Common myeloid progenitor, CD34-positive (primary cell): ENCODE results near the gene HOXD10.
A peak's percentile ranks its signal among the peaks of the same experiment; 100 is the strongest.

ENCODE experiments used
- CTCF ChIA-PET: fragments of 350-600 bp; sonication (Branson Sonifier 250); formaldehyde crosslinking; loops from one replicate; lab custom pipeline; 2021; ENCODE audit warnings: antibody characterized with exemption; lab: Charles Lee
- POLR2A ChIA-PET: fragments of 350-600 bp; sonication (Branson Sonifier 250); formaldehyde crosslinking; loops from one replicate; lab custom pipeline; 2021; ENCODE audit warnings: antibody characterized with exemption; lab: Charles Lee
- DNase-seq, 3 donors: peaks; one replicate each; pipeline versions ENCODE4 v3.0.0 to v3.0.0-alpha.2; 2013
- H3K27ac ChIP-seq, 2 experiments: 1 replicate in 1 of 2; 2 replicates in 1 of 2; pipeline ENCODE4 v1.7.0; 2013; ENCODE audit warnings: inconsistent platforms in 2 of 2, low read length in 2 of 2, mild to moderate bottlenecking in 2 of 2, low read depth in 1 of 2, moderate library complexity in 1 of 2; ENCODE audit not compliant: severe bottlenecking in 2 of 2, insufficient read depth in 1 of 2, poor library complexity in 1 of 2
- H3K27me3 ChIP-seq, 5 experiments: replicated peaks in 2 of 5; 1 replicate in 3 of 5; 2 replicates in 2 of 5; pipeline versions ENCODE4 v1.6.1 to v1.7.0; 2013; ENCODE audit warnings: low read length in 4 of 5, mild to moderate bottlenecking in 2 of 5, moderate library complexity in 2 of 5, inconsistent platforms in 1 of 5; ENCODE audit not compliant: insufficient read depth in 5 of 5, control insufficient read depth in 4 of 5
- H3K36me3 ChIP-seq, 4 experiments: 1 replicate in 2 of 4; 2 replicates in 2 of 4; pipeline versions ENCODE4 v1.6.1 to v1.7.0; 2013; ENCODE audit warnings: low read length in 3 of 4, control low read depth in 1 of 4, mild to moderate bottlenecking in 1 of 4; ENCODE audit not compliant: control insufficient read depth in 4 of 4, insufficient read depth in 4 of 4
- H3K4me1 ChIP-seq, 4 experiments: 1 replicate in 3 of 4; 2 replicates in 1 of 4; pipeline versions ENCODE4 v1.6.1 to v1.7.1; 2013; ENCODE audit warnings: low read length in 3 of 4, mild to moderate bottlenecking in 3 of 4, control low read depth in 1 of 4, inconsistent platforms in 1 of 4, moderate library complexity in 1 of 4; ENCODE audit not compliant: control insufficient read depth in 4 of 4, insufficient read depth in 4 of 4; ENCODE audit errors: control extremely low read depth in 1 of 4
- H3K4me3 ChIP-seq, 7 experiments: 1 replicate in 4 of 7; 2 replicates in 3 of 7; pipeline versions ENCODE4 v1.5.1 to v1.7.0; 2013; ENCODE audit warnings: mild to moderate bottlenecking in 7 of 7, low read length in 6 of 7, moderate library complexity in 6 of 7, inconsistent platforms in 2 of 7, low read depth in 2 of 7, control low read depth in 1 of 7; ENCODE audit not compliant: insufficient read depth in 4 of 7, control insufficient read depth in 1 of 7; ENCODE audit errors: extremely low read depth in 1 of 7
- H3K9me3 ChIP-seq, 5 experiments: 1 replicate in 4 of 5; 2 replicates in 1 of 5; pipeline versions ENCODE4 v1.6.1 to v1.7.1; 2013; ENCODE audit warnings: low read length in 4 of 5, mild to moderate bottlenecking in 2 of 5, inconsistent platforms in 1 of 5, low read depth in 1 of 5, moderate library complexity in 1 of 5; ENCODE audit not compliant: control insufficient read depth in 4 of 5, insufficient read depth in 2 of 5; ENCODE audit errors: control extremely low read depth in 1 of 5
- WGBS: methylation state at CpG from one replicate; pipeline ENCODE4 v1.1.5; 2013; ENCODE audit not compliant: insufficient coverage; 5-methylcytosine and 5-hydroxymethylcytosine counted together

The HOXD10 gene

DNA sequence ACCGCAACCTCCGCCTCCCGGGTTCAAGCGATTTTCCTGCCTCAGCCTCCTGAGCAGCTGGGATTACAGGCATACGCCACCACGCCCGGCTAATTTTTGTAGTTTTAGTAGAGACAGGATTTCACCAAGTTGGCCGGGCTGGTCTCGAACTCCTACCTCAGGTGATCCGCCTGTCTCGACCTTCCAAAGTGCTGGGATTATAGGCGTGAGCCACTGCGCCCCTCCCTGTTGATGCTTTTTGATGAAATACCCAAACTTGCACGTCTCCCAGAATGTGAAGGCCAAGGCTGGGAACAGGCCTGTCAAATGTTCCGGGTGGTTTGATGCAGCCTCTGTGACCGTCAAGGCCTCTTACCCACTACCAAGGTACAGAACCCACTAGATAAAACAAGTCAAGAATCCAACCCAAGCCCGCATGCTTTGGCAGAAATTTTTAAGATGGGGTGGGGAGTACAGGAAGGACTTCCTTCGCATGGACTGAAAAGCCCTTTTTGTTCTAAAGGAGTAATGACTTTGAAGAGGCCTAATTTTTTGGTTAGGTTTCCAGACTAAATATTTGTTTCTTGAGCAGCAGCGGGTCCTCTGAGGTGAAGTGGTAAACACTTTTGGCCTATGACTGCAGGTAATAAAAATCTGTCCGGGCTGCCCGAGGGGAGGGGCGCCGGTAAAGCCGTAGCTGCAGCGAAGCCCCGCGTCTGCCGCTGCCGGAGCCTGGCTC is 29.1 kb upstream of the HOXD10 start:
- H3K4me3 ChIP-seq = peak overlapping the region in 2 of 7 experiments; percentile 21 to 61
- peaks cover 25 to 100% (median 78%) of the 10 kb centered on the region in 5 experiments for H3K27me3 ChIP-seq
- H3K4me1 ChIP-seq = peaks cover 0 to 11% (median 6%) of the 10 kb centered on the region in 4 experiments
- H3K36me3 ChIP-seq = no peaks in the 10 kb centered on the region
- H3K9me3 ChIP-seq = no peaks in the 10 kb centered on the region
- 18% methylated on average over 23 of the region's 29 CpGs for WGBS
- DNase-seq = no peak
- no peak overlapping the region for H3K27ac ChIP-seq
- CTCF ChIA-PET = interaction anchor here (0.7 to 2.7 kb wide), 6 partner anchors 9 to 548 kb away, joined by 3 to 13 read pairs (median 4); no protein-coding TSS in a partner anchor
- POLR2A ChIA-PET = no interaction called here

DNA sequence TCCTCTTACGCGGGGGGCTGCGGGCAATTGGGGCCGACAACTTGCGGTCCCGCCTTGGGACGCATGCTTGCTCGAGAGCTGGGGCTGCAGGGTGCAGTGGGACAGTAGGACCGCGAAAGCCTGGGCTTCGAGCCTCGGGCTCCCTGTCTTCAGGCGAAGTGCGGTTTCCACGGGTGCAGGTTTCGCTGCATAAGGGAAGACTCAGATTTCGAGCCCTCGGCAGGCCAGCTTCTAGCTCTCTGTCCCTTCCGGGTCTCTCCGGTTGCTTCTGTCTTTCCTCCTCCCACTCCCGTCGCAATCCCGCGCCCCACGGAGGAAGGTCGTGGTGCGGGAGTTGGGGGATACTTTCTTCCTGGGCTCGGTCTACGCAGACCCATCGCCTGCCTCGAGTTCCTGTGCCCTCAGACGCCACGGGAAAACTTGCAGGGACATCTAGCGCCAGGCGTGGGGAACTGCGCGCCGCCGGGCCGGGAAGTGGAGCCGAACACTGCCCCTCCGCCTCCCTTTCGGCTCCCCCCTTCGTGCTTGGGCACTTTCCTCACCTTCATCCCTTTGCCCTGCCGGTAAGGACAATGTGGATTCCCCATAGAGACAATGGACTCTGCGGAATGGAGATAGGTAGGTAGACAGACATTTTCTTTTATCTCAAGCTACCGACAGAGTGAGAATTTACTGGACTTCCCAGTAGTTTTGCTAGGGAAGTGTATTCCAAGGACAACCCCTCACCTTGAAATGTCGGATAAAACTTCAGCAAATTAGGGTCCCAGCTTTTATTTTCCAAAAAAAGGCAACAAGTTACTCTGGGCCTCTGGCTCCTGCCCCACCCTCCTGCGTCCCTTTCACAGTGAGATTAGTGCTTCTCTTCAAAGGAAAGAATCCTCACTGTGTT is 28.3 kb upstream of the HOXD10 start:
- POLR2A ChIA-PET = no interaction called here
- Histone ChIP-seq H3K27me3 (peaks cover 24 to 99% (median 74%) of the 10 kb centered on the region in 5 experiments), H3K27ac (no peak overlapping the region), H3K36me3 (no peaks in the 10 kb centered on the region), H3K9me3 (peaks cover 0 to 2% (median 0%) of the 10 kb centered on the region in 5 experiments), H3K4me3 (peak overlapping the region in 6 of 7 experiments; percentile 21 to 61 (median 32)), H3K4me1 (peaks cover 0 to 18% (median 9%) of the 10 kb centered on the region in 4 experiments)
- CTCF ChIA-PET = interaction anchor here (0.7 to 2.7 kb wide), 7 partner anchors 8 to 547 kb away, joined by 3 to 13 read pairs (median 5); no protein-coding TSS in a partner anchor
- 3% methylated on average over 31 of the region's 49 CpGs for WGBS
- DNase-seq = peak in 1 of 3 donors; percentile 46

DNA sequence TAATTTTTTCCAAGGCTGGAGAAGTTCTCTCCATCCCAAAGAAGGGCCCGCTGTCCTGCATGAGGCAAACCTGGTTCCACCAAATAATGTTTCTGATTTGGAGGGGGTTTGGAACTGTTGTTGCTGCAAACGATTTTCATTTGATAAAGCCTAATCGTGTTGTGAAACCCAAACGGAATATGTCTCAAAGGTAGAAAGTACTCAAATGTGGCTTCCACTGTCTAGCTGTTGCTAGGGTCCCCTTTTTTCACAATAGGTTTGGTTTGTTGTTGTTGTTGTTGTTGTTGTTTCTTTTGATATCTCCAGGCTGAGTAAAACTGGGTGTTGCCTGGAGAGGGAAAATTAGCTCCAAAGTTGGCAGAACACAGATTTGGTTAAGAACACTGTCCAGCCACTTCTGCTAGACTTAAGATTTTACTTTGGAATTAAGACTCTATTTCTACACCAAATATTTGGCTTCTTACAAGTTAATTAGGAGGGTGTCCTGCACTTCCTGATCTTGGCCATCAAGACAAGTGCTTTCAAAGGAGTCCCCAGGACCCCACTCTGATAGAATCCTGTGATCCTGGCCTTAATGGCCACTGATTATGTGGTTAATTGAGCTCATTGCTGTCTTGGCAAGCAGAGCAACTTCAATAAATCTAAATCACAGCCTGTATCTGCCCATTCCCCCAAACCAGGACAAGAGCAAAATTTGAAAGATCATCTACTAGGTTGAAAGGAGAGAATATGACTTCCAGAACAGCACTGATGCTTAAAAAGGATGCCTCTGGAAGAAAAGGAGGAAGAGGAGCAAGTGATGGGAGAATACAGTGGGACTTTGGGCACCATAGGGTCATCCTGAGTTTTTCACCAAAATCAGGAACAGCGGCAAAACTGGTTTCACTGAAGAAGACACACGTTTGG is 27.4 kb upstream of the HOXD10 start:
- Histone ChIP-seq H3K9me3 (peaks cover 0 to 6% (median 0%) of the 10 kb centered on the region in 5 experiments), H3K27ac (no peak overlapping the region), H3K36me3 (no peaks in the 10 kb centered on the region), H3K27me3 (peaks cover 32 to 99% (median 73%) of the 10 kb centered on the region in 5 experiments), H3K4me3 (no peak overlapping the region), H3K4me1 (peaks cover 0 to 19% (median 9%) of the 10 kb centered on the region in 4 experiments)
- no peak for DNase-seq
- 0% methylated on average over 5 of the region's 6 CpGs for WGBS
- ChIA-PET CTCF (interaction anchor here (1.4 to 2.7 kb wide), 6 partner anchors 7 to 42 kb away, joined by 3 to 13 read pairs (median 5); no protein-coding TSS in a partner anchor), POLR2A (no interaction called here)

DNA sequence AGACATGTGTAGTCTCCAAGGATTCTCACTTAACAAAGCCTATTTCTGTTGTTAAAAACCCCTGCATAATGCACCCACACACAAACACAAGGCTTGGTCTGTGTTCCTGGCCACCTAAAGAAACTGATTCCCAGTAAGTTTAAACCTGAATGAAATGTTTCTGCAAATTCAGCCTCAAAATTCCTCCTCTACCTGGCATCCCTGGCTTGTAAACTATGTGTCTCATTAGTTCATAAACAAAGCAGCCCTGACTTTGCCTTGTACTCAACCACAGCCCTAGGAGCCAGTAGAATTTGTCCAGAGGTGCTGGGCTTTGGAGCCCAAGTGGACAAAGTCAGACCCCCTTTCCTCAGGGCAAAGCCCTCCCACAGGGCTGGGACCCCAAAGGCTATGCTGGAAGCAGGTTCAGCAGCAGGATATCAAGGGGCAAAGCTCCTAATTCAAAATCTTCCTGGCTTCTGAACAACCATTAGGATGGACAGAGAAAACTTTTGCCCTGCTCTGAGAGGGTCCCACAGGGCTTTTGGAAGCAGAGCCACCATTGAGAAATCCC is 26.7 kb upstream of the HOXD10 start:
- Histone ChIP-seq H3K27me3 (peaks cover 32 to 99% (median 73%) of the 10 kb centered on the region in 5 experiments), H3K27ac (no peak overlapping the region), H3K4me3 (no peak overlapping the region), H3K9me3 (peaks cover 0 to 6% (median 0%) of the 10 kb centered on the region in 5 experiments), H3K4me1 (peaks cover 0 to 19% (median 9%) of the 10 kb centered on the region in 4 experiments), H3K36me3 (no peaks in the 10 kb centered on the region)
- ChIA-PET CTCF (interaction anchor here (2.7 kb wide), 1 partner anchor 8 kb away, joined by 9 read pairs; no protein-coding TSS in a partner anchor), POLR2A (no interaction called here)
- DNase-seq = no peak

DNA sequence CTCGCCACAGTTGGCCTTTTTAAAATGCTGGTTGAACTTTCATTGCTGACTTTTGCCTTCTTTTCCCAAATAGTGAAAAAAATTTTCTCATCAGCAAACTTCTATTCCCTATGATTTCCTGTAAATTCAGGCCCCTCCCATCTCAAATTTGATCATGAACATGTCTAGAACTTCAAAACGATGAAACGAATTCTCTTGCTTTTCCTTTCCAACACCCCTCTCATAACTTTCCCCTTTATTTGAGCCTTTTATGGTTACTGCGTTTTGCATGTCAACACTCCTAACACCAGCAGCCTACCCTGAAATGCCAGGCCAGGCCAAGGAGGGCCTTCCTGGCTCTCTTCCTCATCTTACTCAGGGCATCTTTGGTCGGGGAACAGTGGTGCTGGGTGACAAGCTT is 25.7 kb upstream of the HOXD10 start:
- WGBS = 23% methylated on average over 3 of the region's 5 CpGs
- ChIA-PET POLR2A (no interaction called here), CTCF (interaction anchor here (1.1 kb wide), 1 partner anchor 10 kb away, joined by 3 read pairs; no protein-coding TSS in a partner anchor)

More for the DNA sequence above, 25.7 kb upstream of the HOXD10 start:
- Histone ChIP-seq H3K4me3 (no peak overlapping the region), H3K36me3 (no peaks in the 10 kb centered on the region), H3K9me3 (peaks cover 0 to 10% (median 0%) of the 10 kb centered on the region in 5 experiments), H3K27ac (no peak overlapping the region), H3K27me3 (peaks cover 37 to 99% (median 72%) of the 10 kb centered on the region in 5 experiments), H3K4me1 (peaks cover 0 to 18% (median 9%) of the 10 kb centered on the region in 4 experiments)
- no peak for DNase-seq
